Measurements from ENCODE around the gene BCL2L11.

Gene BCL2L11

GRCh38 chr2:111148225-111148873, 27.6 kb downstream of the BCL2L11 start:
- DNase-seq (ENCODE audit: low spot score), result no peak
- in situ Hi-C loops (cut with MboI; ENCODE audit: low sequenced_read_pairs, unreplicated experiment), result loop anchor here (25.0 kb wide), 1 partner anchor 564 kb away; no protein-coding TSS in a partner anchor
- TF ChIP-seq CTCF (IDR thresholded peaks at IDR 0.05; ENCODE audit: borderline replicate concordance, control extremely low read depth, extremely low read depth, insufficient read depth, missing control alignments), result no peak

GRCh38 chr2:111148925-111149324, 28.2 kb downstream of the BCL2L11 start:
- in situ Hi-C loops (cut with MboI; ENCODE audit: low sequenced_read_pairs, unreplicated experiment), result loop anchor here (25.0 kb wide), 1 partner anchor 563 kb away; no protein-coding TSS in a partner anchor
- no peak for TF ChIP-seq CTCF (IDR thresholded peaks at IDR 0.05; ENCODE audit: borderline replicate concordance, control extremely low read depth, extremely low read depth, insufficient read depth, missing control alignments)
- DNase-seq (ENCODE audit: low spot score), result no peak

- no peak for DNase-seq (ENCODE audit: low spot score)
- in situ Hi-C loops (cut with MboI; ENCODE audit: low sequenced_read_pairs, unreplicated experiment), result loop anchor here (25.0 kb wide), 1 partner anchor 562 kb away; no protein-coding TSS in a partner anchor
- no peak for TF ChIP-seq CTCF (IDR thresholded peaks at IDR 0.05; ENCODE audit: borderline replicate concordance, control extremely low read depth, extremely low read depth, insufficient read depth, missing control alignments)
Observed at GRCh38 chr2:111149882-111150455, 29.3 kb downstream of the BCL2L11 start.

- in situ Hi-C loops (cut with MboI; ENCODE audit: low sequenced_read_pairs, unreplicated experiment), result no loop called here
- DNase-seq (ENCODE audit: low spot score), result no peak
- TF ChIP-seq CTCF (IDR thresholded peaks at IDR 0.05; ENCODE audit: borderline replicate concordance, control extremely low read depth, extremely low read depth, insufficient read depth, missing control alignments), result no peak
Observed at GRCh38 chr2:111154758-111155157, 34.0 kb downstream of the BCL2L11 start.

GRCh38 chr2:111155610-111156009, 34.9 kb downstream of the BCL2L11 start:
- no peak for TF ChIP-seq CTCF (IDR thresholded peaks at IDR 0.05; ENCODE audit: borderline replicate concordance, control extremely low read depth, extremely low read depth, insufficient read depth, missing control alignments)
- in situ Hi-C loops (cut with MboI; ENCODE audit: low sequenced_read_pairs, unreplicated experiment), result no loop called here
- DNase-seq (ENCODE audit: low spot score), result no peak

- DNase-seq (ENCODE audit: low spot score), result no peak
- TF ChIP-seq CTCF (IDR thresholded peaks at IDR 0.05; ENCODE audit: borderline replicate concordance, control extremely low read depth, extremely low read depth, insufficient read depth, missing control alignments), result no peak
- in situ Hi-C loops (cut with MboI; ENCODE audit: low sequenced_read_pairs, unreplicated experiment), result no loop called here
Observed at GRCh38 chr2:111156529-111156928, 35.8 kb downstream of the BCL2L11 start.

All from GM13976 (cell line).